Activated CD4-positive, alpha-beta memory T cell treated with anti-CD3 and anti-CD28 coated beads, Interleukin-2, amount 10 ng/mL, durations not matched to agents 7 days and 5 days (primary cell): Measurements from ENCODE around the gene ASTN2. TPM values are rescaled to one million over a fixed set of nuclear protein-coding genes. Genes with fewer than 3 reads are reported as not detected.

Source experiments
- CTCF ChIA-PET: fragments of 350-600 bp; sonication (Branson Sonifier 250); formaldehyde crosslinking; loops from one replicate; lab custom pipeline; 2021; ENCODE audit warnings: antibody characterized with exemption, inconsistent platforms; lab: Charles Lee
- POLR2A ChIA-PET: fragments of 350-600 bp; sonication (Branson Sonifier 250); formaldehyde crosslinking; loops from one replicate; lab custom pipeline; 2021; ENCODE audit warnings: antibody characterized with exemption; lab: Charles Lee
- DNase-seq: peaks from one replicate; pipeline ENCODE4 v3.0.0-alpha.2; 2020
- H3K27ac Mint-ChIP-seq: one replicate; pipeline ENCODE4 v1.8.0; 2021; ENCODE audit warnings: mild to moderate bottlenecking, mixed read lengths
- H3K27me3 Mint-ChIP-seq: one replicate; pipeline ENCODE4 v1.8.0; 2021; ENCODE audit warnings: mixed read lengths
- H3K36me3 Mint-ChIP-seq: one replicate; pipeline ENCODE4 v1.8.0; 2021; ENCODE audit warnings: low read depth, mixed read lengths
- H3K4me1 Mint-ChIP-seq: one replicate; pipeline ENCODE4 v1.8.0; 2021; ENCODE audit warnings: mixed read lengths
- H3K4me3 Mint-ChIP-seq: one replicate; pipeline ENCODE4 v1.8.0; 2021; ENCODE audit warnings: mild to moderate bottlenecking, mixed read lengths
- H3K9me3 Mint-ChIP-seq: one replicate; pipeline ENCODE4 v1.8.0; 2021; ENCODE audit warnings: mixed read lengths
- total RNA-seq, 2 experiments: library from RNA; stranded (reverse); gene quantifications; one replicate each; pipeline ENCODE4 v1.2.3, GENCODE V29; 2021

ASTN2 gene
- total RNA-seq, 2 experiments from 2014 or later: 2.5 to 3.0 TPM

DNA sequence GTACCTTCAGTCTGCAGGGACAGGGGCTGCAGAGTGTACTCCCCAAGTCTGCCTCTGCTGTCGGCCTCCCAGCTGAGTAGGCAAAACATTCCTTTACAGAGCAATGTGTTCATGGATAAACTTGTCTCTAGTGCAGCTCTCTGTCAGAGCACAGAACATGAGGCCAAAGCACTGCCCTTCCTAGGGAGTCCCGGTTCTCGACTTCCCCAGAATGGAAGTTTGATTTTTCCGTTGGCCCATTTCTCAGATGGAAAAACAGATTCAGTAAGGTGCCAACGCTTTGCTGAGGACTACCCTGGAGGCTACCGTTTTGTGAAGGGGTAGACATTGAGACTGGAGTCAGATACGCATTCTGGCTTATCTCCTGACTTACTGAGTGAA, 728.2 kb downstream of the ASTN2 start:
- H3K4me3 Mint-ChIP-seq: peak overlapping the region; percentile 82
- CTCF ChIA-PET: interaction anchor here (0.7 kb wide), 1 partner anchor 119 kb away, joined by 3 read pairs; no protein-coding TSS in a partner anchor
- H3K36me3 Mint-ChIP-seq: peaks cover 10% of the 10 kb centered on the region
- DNase-seq: no peak
- H3K27ac Mint-ChIP-seq: peak overlapping the region; percentile 77
- H3K27me3 Mint-ChIP-seq: no peaks in the 10 kb centered on the region
- H3K4me1 Mint-ChIP-seq: peaks cover 43% of the 10 kb centered on the region
- peaks cover 2% of the 10 kb centered on the region for H3K9me3 Mint-ChIP-seq
- POLR2A ChIA-PET: interaction anchor here (1.8 to 2.1 kb wide), 2 partner anchors 12 to 16 kb away, joined by 6 to 9 read pairs; no protein-coding TSS in a partner anchor

DNA sequence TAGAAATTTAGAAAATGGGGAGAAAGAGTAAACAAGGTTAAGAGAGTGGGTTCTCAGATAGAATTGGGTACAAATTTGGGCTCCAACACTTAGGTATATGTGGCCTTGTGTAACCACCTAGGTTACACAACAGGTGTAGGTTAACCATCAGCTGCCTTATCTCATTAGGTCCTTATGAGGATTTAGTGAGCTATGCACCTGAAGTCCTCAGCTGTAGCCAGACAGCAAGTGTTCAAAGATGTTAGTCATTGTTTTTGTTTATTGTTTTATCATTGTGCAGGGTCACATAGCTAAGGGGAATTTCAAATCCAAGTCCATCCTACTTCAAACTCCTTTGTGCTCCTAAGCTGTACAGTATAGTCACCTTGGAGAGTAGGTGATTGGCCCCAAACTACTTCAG, 728.7 kb downstream of the ASTN2 start:
- Mint-ChIP-seq H3K27me3 (no peaks in the 10 kb centered on the region), H3K4me1 (peaks cover 38% of the 10 kb centered on the region), H3K27ac (peak overlapping the region; percentile 77), H3K36me3 (peaks cover 10% of the 10 kb centered on the region), H3K9me3 (peaks cover 2% of the 10 kb centered on the region), H3K4me3 (peak overlapping the region; percentile 82)
- POLR2A ChIA-PET: interaction anchor here (1.8 to 2.1 kb wide), 2 partner anchors 12 to 16 kb away, joined by 6 to 9 read pairs; no protein-coding TSS in a partner anchor
- CTCF ChIA-PET: no interaction called here
- no peak for DNase-seq

DNA sequence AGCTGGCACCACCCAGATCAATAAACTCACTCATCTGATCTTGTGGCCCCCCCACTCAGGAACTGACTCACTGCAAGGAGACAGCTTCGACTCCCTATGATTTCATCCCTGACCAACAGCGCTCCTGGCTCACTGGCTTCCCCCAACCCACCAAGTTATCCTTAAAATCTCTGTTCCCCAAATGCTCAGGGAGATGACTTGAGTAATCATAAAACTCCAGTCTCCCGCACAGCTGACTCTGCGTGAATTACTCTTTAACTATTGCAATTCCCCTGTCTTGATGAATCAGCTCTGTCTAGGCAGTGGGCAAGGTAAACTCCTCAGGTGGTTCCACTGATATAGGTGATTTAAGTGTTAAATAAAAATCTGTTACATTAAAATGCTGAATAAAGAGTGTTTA, 729.7 kb downstream of the ASTN2 start:
- POLR2A ChIA-PET: no interaction called here
- no peak overlapping the region for H3K27ac Mint-ChIP-seq
- no peak for DNase-seq

DNA sequence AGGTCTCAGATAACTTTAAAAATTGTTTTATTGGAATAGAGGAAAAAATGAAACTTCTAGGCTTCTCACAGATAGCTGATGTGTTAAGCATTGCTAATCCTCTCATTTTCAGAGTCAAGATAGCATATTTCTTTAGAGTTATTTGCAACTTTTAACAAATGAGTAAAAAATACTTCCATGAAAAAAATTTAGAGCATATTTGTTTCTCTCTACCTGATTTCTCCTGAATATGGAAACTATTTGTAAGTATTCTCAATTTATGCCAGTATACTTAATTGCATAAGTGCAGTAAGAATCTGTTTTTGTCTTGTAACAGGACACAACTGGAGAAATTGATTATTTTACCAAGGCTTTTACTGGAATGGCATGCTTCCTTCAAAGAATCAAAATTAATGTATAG, 731.3 kb downstream of the ASTN2 start:
- DNase-seq: no peak
- peaks cover 10% of the 10 kb centered on the region for H3K36me3 Mint-ChIP-seq
- H3K4me1 Mint-ChIP-seq: peaks cover 20% of the 10 kb centered on the region
- H3K27me3 Mint-ChIP-seq: no peaks in the 10 kb centered on the region
- ChIA-PET POLR2A (no interaction called here), CTCF (no interaction called here)
- no peak overlapping the region for H3K4me3 Mint-ChIP-seq
- H3K27ac Mint-ChIP-seq: no peak overlapping the region
- H3K9me3 Mint-ChIP-seq: peaks cover 2% of the 10 kb centered on the region

More for the DNA sequence above, 729.7 kb downstream of the ASTN2 start:
- peaks cover 32% of the 10 kb centered on the region for H3K4me1 Mint-ChIP-seq
- H3K4me3 Mint-ChIP-seq: no peak overlapping the region
- CTCF ChIA-PET: no interaction called here
- H3K9me3 Mint-ChIP-seq: peaks cover 2% of the 10 kb centered on the region
- H3K36me3 Mint-ChIP-seq: peaks cover 10% of the 10 kb centered on the region
- H3K27me3 Mint-ChIP-seq: no peaks in the 10 kb centered on the region

DNA sequence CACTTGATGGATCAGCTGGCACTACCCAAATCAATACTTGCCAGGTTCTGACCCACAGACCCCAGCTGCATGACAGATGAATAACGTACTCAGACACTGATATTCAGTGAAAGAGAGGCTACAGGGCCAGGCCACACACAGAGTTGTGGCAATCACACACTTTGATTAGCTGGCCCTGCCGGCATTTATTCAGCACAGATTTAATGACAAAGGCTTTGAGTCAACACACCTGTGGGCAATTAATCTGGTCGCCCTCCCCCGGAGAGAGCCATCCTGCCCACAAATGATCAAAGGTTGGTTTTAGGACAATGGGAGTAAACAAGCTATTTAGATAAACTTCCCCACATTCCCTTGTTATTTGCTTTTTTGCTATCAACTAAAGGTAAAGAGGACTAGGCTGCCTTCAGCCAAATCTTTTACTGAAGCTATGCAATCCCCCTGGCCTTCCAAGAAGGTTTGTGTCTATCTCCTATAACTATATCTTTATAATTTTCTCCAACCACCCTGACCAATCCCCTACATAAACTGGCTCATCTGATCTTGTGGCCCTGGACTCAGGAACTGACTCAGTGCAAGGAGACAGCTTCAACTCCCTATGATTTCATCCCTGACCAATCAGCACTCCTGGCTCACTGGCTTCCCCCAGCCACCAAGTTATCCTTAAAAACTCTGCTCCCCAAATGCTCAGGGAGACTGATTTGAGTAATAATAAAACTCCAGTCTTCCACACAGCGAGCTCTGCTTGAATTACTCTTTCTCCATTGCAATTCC, 740.5 kb downstream of the ASTN2 start:
- Mint-ChIP-seq H3K27me3 (no peaks in the 10 kb centered on the region), H3K4me1 (no peaks in the 10 kb centered on the region), H3K27ac (no peak overlapping the region), H3K4me3 (no peak overlapping the region), H3K9me3 (peaks cover 13% of the 10 kb centered on the region), H3K36me3 (no peaks in the 10 kb centered on the region)
- DNase-seq: no peak
- ChIA-PET CTCF (interaction anchor here (2.7 kb wide), 1 partner anchor 13 kb away, joined by 8 read pairs; no protein-coding TSS in a partner anchor), POLR2A (no interaction called here)

DNA sequence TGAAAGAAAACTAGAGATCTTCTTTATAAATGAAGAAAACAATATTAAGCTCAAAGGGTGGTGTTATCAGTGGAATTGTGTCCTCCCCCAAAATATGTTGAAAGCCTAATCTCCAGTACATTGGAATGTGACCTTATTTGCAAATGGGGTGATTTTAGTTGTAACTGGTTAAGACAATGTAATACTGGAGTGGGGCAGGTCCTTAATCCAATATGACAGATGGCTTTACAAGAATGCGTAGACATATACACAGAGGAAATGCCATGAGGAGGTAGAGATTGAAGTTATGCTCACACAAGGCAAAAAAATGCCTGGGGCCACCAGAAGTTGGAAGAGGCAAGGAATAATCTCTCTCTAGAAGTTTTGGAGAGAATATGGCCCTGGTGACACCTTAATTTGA, 741.5 kb downstream of the ASTN2 start:
- Mint-ChIP-seq H3K27me3 (no peaks in the 10 kb centered on the region), H3K4me3 (no peak overlapping the region), H3K9me3 (peaks cover 13% of the 10 kb centered on the region), H3K36me3 (no peaks in the 10 kb centered on the region), H3K27ac (no peak overlapping the region), H3K4me1 (no peaks in the 10 kb centered on the region)
- ChIA-PET CTCF (no interaction called here), POLR2A (no interaction called here)
- DNase-seq: no peak

DNA sequence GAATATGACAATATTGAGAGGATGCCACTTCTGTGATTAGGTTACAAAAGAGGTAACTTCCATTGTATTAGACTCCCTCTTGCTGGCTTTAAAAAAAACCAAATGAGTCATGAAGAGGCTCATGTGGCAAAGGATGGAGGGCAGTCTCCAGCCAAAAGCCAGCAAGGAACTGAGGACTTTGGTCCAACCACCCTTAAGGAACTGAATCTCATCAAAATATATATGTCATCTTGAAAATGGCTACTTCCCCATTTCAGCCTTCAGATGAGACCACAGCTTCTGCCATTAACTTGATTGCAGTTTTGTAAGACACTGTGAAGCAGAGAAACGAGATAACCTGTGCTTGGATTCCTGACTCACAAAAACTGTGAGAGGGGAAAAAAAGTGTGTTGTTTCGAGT, 743.3 kb downstream of the ASTN2 start:
- Mint-ChIP-seq H3K9me3 (peaks cover 13% of the 10 kb centered on the region), H3K36me3 (no peaks in the 10 kb centered on the region), H3K27me3 (no peaks in the 10 kb centered on the region), H3K27ac (no peak overlapping the region), H3K4me1 (no peaks in the 10 kb centered on the region), H3K4me3 (no peak overlapping the region)
- DNase-seq: no peak
- CTCF ChIA-PET: no interaction called here
- POLR2A ChIA-PET: no interaction called here

DNA sequence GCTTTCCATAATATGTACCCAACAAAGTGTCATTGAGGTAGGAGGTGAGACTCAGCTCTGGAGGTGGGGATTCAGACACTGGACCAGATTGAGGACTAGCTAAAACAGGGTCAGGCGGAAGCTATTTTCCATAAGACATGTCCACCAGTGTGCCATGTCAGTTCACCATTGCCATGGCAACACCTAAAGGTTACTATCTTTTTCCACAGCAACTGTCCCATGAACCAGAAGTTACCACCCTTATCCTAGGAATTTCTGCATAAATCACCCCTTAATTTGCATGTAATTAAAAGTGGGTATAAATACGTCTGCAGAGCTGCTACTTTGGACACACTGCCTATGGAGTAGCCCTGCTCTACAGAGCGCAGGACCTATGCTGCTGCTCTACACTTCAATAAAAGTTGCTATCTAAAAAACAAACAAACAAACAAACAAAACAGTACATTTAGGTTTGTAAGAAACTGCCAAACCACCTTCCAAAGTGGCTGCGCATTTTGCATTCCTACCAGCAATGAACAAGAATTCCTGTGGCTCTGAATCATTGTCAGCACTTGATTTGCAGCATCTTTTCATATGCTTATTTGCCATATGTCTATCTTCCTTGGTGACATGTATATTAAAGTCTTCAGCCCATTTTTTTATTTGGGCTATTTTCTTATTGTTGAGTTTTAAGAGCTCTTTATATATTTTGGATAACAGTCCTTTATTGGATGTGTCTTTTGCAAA, 745.7 kb downstream of the ASTN2 start:
- peaks cover 3% of the 10 kb centered on the region for H3K9me3 Mint-ChIP-seq
- H3K4me1 Mint-ChIP-seq: no peaks in the 10 kb centered on the region
- no peak overlapping the region for H3K27ac Mint-ChIP-seq
- POLR2A ChIA-PET: no interaction called here
- DNase-seq: no peak
- CTCF ChIA-PET: no interaction called here
- H3K27me3 Mint-ChIP-seq: no peaks in the 10 kb centered on the region
- no peak overlapping the region for H3K4me3 Mint-ChIP-seq
- H3K36me3 Mint-ChIP-seq: no peaks in the 10 kb centered on the region

DNA sequence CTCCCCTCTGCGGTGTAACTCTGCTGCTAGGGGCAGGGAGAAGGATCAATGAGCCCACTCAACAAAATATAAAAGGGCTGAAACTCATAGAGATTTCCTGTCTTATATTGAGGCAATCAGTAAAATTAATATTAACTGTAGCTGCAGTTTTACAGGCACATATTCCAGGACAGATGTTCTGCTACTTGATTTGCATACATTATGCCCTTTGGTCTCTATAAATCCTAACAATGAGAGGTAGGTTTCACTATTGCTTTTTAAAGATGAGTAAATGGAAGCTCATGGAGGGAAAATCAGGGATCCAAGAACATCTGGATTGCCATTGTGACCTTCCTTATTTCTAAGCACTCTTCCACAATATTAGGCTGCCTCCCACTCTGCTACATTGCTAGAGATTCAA, 751.3 kb downstream of the ASTN2 start:
- ChIA-PET POLR2A (no interaction called here), CTCF (no interaction called here)
- H3K9me3 Mint-ChIP-seq: no peaks in the 10 kb centered on the region
- no peak overlapping the region for H3K27ac Mint-ChIP-seq
- DNase-seq: no peak
- no peak overlapping the region for H3K4me3 Mint-ChIP-seq
- H3K4me1 Mint-ChIP-seq: no peaks in the 10 kb centered on the region
- H3K36me3 Mint-ChIP-seq: no peaks in the 10 kb centered on the region
- H3K27me3 Mint-ChIP-seq: no peaks in the 10 kb centered on the region

DNA sequence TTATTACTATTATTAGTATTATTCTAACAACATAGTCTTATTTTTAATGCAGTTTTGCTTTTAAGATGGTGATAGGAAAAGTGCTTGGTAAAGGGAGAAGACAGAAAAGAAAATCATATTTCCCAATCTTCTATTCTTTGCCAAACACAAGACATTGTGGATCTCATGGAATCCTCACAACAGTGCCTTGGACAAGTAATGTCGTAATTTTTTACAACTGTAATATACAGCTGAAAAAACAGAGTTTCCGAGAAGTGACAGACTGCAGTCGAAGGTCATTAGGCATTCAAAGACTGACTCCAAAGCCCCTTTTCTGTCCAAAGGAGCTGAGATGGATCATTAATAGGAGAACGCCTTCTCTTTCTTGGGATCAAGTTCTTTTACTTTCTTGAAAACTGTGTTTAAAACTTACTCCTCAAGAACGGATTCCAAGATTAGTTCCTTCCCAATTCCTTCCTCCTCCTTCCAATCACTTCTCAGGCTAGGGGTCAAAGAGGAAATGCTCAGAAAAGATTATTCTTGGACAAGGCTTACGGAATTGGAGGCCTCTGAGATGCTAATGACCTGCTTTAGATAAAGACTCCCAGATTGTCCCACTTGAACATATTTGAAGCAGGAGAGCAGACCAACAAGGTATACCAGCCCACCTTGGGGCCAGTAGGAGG, 752.1 kb downstream of the ASTN2 start:
- Mint-ChIP-seq H3K4me1 (no peaks in the 10 kb centered on the region), H3K27ac (no peak overlapping the region), H3K4me3 (no peak overlapping the region), H3K27me3 (no peaks in the 10 kb centered on the region), H3K9me3 (no peaks in the 10 kb centered on the region), H3K36me3 (no peaks in the 10 kb centered on the region)
- no peak for DNase-seq
- ChIA-PET POLR2A (no interaction called here), CTCF (interaction anchor here (1.6 to 2.7 kb wide), 2 partner anchors 13 to 1069 kb away, joined by 8 to 9 read pairs; no protein-coding TSS in a partner anchor)

DNA sequence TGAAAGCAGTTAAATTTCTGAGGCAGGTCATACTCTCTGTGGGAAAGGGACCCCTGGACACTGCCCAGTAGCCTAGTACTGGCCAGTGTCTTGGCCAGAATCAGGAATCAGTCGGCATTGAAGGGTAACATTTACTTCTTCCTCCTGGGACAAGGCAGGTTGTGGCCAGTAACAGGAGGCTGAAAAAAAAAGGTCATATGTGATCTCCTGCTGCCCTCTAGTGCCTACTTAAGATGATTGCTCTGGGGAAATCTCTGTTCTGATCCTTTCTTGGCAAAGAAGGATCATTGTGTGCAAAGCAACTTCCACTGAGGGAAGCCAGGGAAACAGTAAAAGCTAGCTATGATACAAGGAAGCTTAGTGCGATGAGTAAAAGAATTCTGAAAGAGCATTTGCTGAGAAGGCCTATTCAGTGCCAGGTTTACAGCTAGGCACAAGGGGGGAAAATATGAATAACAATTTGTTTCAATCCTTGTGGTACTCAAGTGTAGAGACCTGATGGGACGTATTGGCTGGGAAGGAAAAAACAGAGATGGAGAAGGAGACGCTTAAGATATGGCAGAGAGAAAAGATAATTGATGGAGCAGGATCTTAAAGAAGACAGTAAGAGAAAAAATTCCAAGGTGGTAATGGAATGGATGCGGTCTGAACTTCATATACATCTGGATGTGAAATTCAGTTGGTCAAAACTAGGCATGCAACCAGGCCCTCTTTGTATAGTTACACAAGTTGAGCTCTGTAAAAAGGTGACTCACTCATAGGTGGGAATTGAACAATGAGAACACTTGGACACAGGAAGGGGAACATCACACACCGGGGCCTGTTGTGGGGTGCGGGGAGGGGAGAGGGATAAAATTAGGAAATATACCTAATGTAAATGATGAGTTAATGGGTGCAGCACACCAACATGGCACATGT, 753.6 kb downstream of the ASTN2 start:
- no peaks in the 10 kb centered on the region for H3K9me3 Mint-ChIP-seq
- H3K27me3 Mint-ChIP-seq: no peaks in the 10 kb centered on the region
- DNase-seq: no peak
- no peaks in the 10 kb centered on the region for H3K36me3 Mint-ChIP-seq
- no peaks in the 10 kb centered on the region for H3K4me1 Mint-ChIP-seq
- no peak overlapping the region for H3K27ac Mint-ChIP-seq
- no peak overlapping the region for H3K4me3 Mint-ChIP-seq
- CTCF ChIA-PET: interaction anchor here (1.6 to 2.7 kb wide), 2 partner anchors 14 to 1068 kb away, joined by 8 to 9 read pairs; no protein-coding TSS in a partner anchor
- POLR2A ChIA-PET: no interaction called here

DNA sequence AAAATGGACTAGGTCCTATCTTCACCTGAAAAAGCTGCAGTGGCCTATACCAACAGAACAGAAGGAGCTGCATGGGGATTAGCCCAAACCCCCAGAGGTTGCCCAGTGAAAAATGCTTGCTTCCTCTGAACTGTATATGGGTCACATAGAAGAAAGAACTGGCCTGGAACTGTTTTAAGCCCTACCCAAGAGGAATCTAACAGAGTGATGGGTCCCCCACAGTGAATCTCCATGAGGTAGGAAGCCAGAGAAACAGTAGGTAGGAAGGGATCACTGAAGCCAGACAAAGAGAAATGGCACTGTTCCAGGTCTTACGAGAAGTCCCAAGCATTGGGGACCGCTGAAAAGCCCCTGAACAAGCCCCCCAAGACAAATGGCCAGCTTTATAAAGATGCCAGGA, 756.6 kb downstream of the ASTN2 start:
- DNase-seq: no peak
- CTCF ChIA-PET: no interaction called here
- no peaks in the 10 kb centered on the region for H3K4me1 Mint-ChIP-seq
- no peaks in the 10 kb centered on the region for H3K9me3 Mint-ChIP-seq
- no peaks in the 10 kb centered on the region for H3K27me3 Mint-ChIP-seq
- no peak overlapping the region for H3K4me3 Mint-ChIP-seq
- POLR2A ChIA-PET: no interaction called here
- H3K27ac Mint-ChIP-seq: no peak overlapping the region
- H3K36me3 Mint-ChIP-seq: no peaks in the 10 kb centered on the region
